ENCODE data around the gene COPS8.

DNA sequence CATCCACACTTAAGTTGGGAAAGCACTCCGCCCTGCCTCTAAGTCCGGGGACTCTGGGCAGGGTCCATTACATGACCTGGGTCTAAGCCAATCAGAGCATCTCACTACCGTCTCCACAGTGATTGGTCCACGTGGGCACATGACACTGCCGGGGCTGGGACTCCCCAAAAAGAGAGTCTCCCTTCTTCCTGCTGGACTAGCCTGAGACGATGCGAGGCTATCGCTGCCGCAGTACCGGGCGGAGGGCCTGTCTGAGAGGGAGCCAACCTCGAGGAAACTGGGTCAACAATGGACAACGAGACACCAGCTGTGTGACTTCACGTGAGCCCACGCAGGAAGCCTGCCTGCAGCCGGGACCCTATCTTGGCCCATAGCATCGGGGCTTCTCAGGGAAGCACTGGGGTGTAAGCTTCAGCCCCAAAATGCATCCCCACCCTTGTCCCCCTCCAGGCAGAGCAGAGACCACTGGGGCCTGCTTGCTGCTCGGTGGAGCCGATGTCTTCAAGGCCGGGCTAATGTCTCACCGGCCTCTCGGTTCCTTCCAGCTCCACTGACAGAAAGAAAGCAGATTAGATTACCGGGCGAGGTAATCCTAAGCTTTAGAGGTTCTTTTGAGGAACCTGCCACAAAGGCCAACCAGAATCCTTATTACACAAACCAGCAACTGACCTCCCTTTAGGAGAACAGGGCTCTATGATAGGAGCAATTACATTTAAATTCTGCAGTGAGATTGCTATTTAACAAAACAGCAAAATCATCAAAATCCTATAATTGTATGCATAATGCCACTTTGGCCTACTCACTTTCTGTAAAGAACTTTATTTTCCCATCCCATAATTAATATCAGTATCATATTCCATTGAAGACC is 21.3 kb upstream of the COPS8 start:
- TF ChIP-seq POLR2A (IDR thresholded peaks at IDR 0.05; ENCODE audit: low read depth, low read length), result no peak
- TF ChIP-seq, protein P1, sequence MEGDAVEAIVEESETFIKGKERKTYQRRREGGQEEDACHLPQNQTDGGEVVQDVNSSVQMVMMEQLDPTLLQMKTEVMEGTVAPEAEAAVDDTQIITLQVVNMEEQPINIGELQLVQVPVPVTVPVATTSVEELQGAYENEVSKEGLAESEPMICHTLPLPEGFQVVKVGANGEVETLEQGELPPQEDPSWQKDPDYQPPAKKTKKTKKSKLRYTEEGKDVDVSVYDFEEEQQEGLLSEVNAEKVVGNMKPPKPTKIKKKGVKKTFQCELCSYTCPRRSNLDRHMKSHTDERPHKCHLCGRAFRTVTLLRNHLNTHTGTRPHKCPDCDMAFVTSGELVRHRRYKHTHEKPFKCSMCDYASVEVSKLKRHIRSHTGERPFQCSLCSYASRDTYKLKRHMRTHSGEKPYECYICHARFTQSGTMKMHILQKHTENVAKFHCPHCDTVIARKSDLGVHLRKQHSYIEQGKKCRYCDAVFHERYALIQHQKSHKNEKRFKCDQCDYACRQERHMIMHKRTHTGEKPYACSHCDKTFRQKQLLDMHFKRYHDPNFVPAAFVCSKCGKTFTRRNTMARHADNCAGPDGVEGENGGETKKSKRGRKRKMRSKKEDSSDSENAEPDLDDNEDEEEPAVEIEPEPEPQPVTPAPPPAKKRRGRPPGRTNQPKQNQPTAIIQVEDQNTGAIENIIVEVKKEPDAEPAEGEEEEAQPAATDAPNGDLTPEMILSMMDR (IDR thresholded peaks at IDR 0.05; ENCODE audit: extremely low read depth in 1 of 2, insufficient read depth in 1 of 2, low read depth in 1 of 2, low read length in 2 of 2), result no peak
